H9 (cell line): Measurements from ENCODE around the gene ZNF281. TPM values are rescaled to one million over a fixed set of nuclear protein-coding genes. Genes with fewer than 3 reads are reported as not detected.

ENCODE experiments used
- DNase-seq: peaks from one replicate; pipeline ENCODE4 v3.0.0-alpha.2; 2017
- H2AFZ ChIP-seq: one replicate; pipeline ENCODE4 v1.6.1; 2013; ENCODE audit warnings: mild to moderate bottlenecking, low read length, control low read depth, moderate library complexity
- H2AK5ac ChIP-seq: 2 replicates; pipeline ENCODE4 v1.6.1; 2013; ENCODE audit warnings: low read length, control low read depth, mixed read lengths; ENCODE audit not compliant: insufficient read length
- H2BK120ac ChIP-seq: one replicate; pipeline ENCODE4 v1.6.1; 2013; ENCODE audit warnings: low read depth, mild to moderate bottlenecking, low read length, control low read depth, inconsistent platforms; ENCODE audit not compliant: poor library complexity, severe bottlenecking
- H2BK12ac ChIP-seq: 2 replicates; pipeline ENCODE4 v1.6.1; 2013; ENCODE audit warnings: low read length, control low read depth, mixed read lengths, low read depth; ENCODE audit not compliant: insufficient read length
- H2BK15ac ChIP-seq: 2 replicates; pipeline ENCODE4 v1.6.1; 2013; ENCODE audit warnings: low read depth, low read length, control low read depth
- H2BK20ac ChIP-seq: one replicate; pipeline ENCODE4 v1.6.1; 2013; ENCODE audit warnings: low read depth, mild to moderate bottlenecking, low read length, control low read depth, inconsistent platforms; ENCODE audit not compliant: poor library complexity, severe bottlenecking
- H2BK5ac ChIP-seq: 2 replicates; pipeline ENCODE4 v1.6.1; 2013; ENCODE audit warnings: low read length, control low read depth, mixed read lengths; ENCODE audit not compliant: insufficient read length
- H3K14ac ChIP-seq: 2 replicates; pipeline ENCODE4 v1.6.1; 2013; ENCODE audit warnings: low read length, control low read depth; ENCODE audit not compliant: insufficient read depth
- H3K18ac ChIP-seq: 2 replicates; pipeline ENCODE4 v1.6.1; 2013; ENCODE audit warnings: low read depth, mild to moderate bottlenecking, mixed read lengths, low read length, control low read depth; ENCODE audit not compliant: insufficient read length
- H3K23ac ChIP-seq: 2 replicates; pipeline ENCODE4 v1.6.1; 2013; ENCODE audit warnings: low read length, control low read depth, mixed read lengths, low read depth; ENCODE audit not compliant: insufficient read length
- H3K23me2 ChIP-seq: 2 replicates; pipeline ENCODE4 v1.6.1; 2013; ENCODE audit warnings: low read depth, mild to moderate bottlenecking, mixed read lengths, low read length, control low read depth; ENCODE audit not compliant: insufficient read length, poor library complexity, severe bottlenecking
- H3K27ac ChIP-seq: 2 replicates; pipeline ENCODE4 v1.5.1; 2013; ENCODE audit warnings: low read length, control low read depth, mixed read lengths, low read depth; ENCODE audit not compliant: insufficient read length
- H3K27me3 ChIP-seq: 2 replicates; pipeline ENCODE4 v1.6.1; 2013; ENCODE audit warnings: low read length, control low read depth, inconsistent platforms; ENCODE audit not compliant: insufficient read depth
- H3K4ac ChIP-seq: 2 replicates; pipeline ENCODE4 v1.6.1; 2013; ENCODE audit warnings: low read depth, mild to moderate bottlenecking, control low read depth, inconsistent platforms, low read length, moderate library complexity
- H3K4me1 ChIP-seq: 2 replicates; pipeline ENCODE4 v1.6.1; 2013; ENCODE audit warnings: low read length, control low read depth, inconsistent platforms; ENCODE audit not compliant: insufficient read depth
- H3K4me2 ChIP-seq: 2 replicates; pipeline ENCODE4 v1.6.1; 2013; ENCODE audit warnings: low read length, control low read depth, mixed read lengths; ENCODE audit not compliant: insufficient read length, insufficient read depth
- H3K56ac ChIP-seq: 2 replicates; pipeline ENCODE4 v1.6.1; 2013; ENCODE audit warnings: low read depth, mild to moderate bottlenecking, mixed read lengths, low read length, control low read depth; ENCODE audit not compliant: insufficient read length
- H3K79me1 ChIP-seq: 2 replicates; pipeline ENCODE4 v1.6.1; 2013; ENCODE audit warnings: low read depth, mild to moderate bottlenecking, moderate library complexity, low read length, control low read depth, inconsistent platforms; ENCODE audit not compliant: insufficient read depth, poor library complexity, severe bottlenecking
- H3K79me2 ChIP-seq: 2 replicates; pipeline ENCODE4 v1.6.1; 2013; ENCODE audit warnings: low read length, control low read depth, inconsistent platforms; ENCODE audit not compliant: insufficient read depth
- H3K9ac ChIP-seq: 2 replicates; pipeline ENCODE4 v1.6.1; 2013; ENCODE audit warnings: low read length, control low read depth, mixed read lengths; ENCODE audit not compliant: insufficient read length; ENCODE audit errors: extremely low read depth
- H3K9me3 ChIP-seq: one replicate; pipeline ENCODE4 v1.6.1; 2013; ENCODE audit warnings: low read depth, low read length, inconsistent platforms; ENCODE audit not compliant: control insufficient read depth
- H3T11ph ChIP-seq: one replicate; pipeline ENCODE4 v1.6.1; 2013; ENCODE audit warnings: mild to moderate bottlenecking, low read length, control low read depth, inconsistent platforms
- H4K20me1 ChIP-seq: one replicate; pipeline ENCODE4 v1.6.1; 2013; ENCODE audit not compliant: control insufficient read depth, insufficient read length, insufficient read depth
- H4K5ac ChIP-seq: 2 replicates; pipeline ENCODE4 v1.6.1; 2013; ENCODE audit warnings: low read depth, mild to moderate bottlenecking, mixed read lengths, low read length, control low read depth; ENCODE audit not compliant: insufficient read length
- H4K8ac ChIP-seq: replicated peaks from 2 replicates; pipeline ENCODE4 v1.6.1; 2013; ENCODE audit warnings: low read length, control low read depth, mixed read lengths, low read depth; ENCODE audit not compliant: insufficient read length
- H4K91ac ChIP-seq: 2 replicates; pipeline ENCODE4 v1.6.1; 2013; ENCODE audit warnings: low read depth, mild to moderate bottlenecking, moderate library complexity, mixed read lengths, low read length, control low read depth; ENCODE audit not compliant: insufficient read length
- H3K27ac Mint-ChIP-seq, 3 experiments: 2 replicates in 2 of 3; 3 replicates in 1 of 3; pipeline ENCODE4 v1.8.0; 2020 to 2021; ENCODE audit warnings: mixed read lengths in 3 of 3, mild to moderate bottlenecking in 1 of 3, moderate library complexity in 1 of 3
- H3K27me3 Mint-ChIP-seq: 2 replicates; pipeline ENCODE4 v1.8.0; 2021; ENCODE audit warnings: low read depth, mild to moderate bottlenecking, moderate library complexity, mixed read lengths
- H3K36me3 Mint-ChIP-seq, 3 experiments: 2 replicates in 2 of 3; 3 replicates in 1 of 3; pipeline ENCODE4 v1.8.0; 2020 to 2021; ENCODE audit warnings: low read depth in 3 of 3, mixed read lengths in 3 of 3; ENCODE audit not compliant: insufficient read depth in 1 of 3
- H3K4me1 Mint-ChIP-seq, 2 experiments: 2 replicates each; pipeline ENCODE4 v1.8.0; 2020; ENCODE audit warnings: mixed read lengths in 2 of 2
- H3K4me3 Mint-ChIP-seq, 2 experiments: 2 replicates in 1 of 2; 3 replicates in 1 of 2; pipeline ENCODE4 v1.8.0; 2020 to 2021; ENCODE audit warnings: mild to moderate bottlenecking in 2 of 2, mixed read lengths in 2 of 2, moderate library complexity in 1 of 2
- H3K9me3 Mint-ChIP-seq, 2 experiments: 2 replicates in 1 of 2; 3 replicates in 1 of 2; pipeline ENCODE4 v1.8.0; 2020; ENCODE audit warnings: mild to moderate bottlenecking in 2 of 2, mixed read lengths in 2 of 2, moderate library complexity in 1 of 2
- CTCF ChIP-seq: fragments of 200-600 bp; sonication (generic); conservative IDR thresholded peaks from 3 replicates; pipeline ENCODE4 v1.8.0; 2021; ENCODE audit warnings: antibody characterized with exemption, mild to moderate bottlenecking
- WGBS: extraction: QIAGEN DNeasy Blood & Tissue Kit; methylation state at CpG from one replicate; pipeline ENCODE4 v1.1.7; 2013; ENCODE audit warnings: missing lambda C conversion rate, low lambda C conversion rate, mixed read lengths; ENCODE audit not compliant: insufficient read length; ENCODE audit errors: extremely low coverage; 5-methylcytosine and 5-hydroxymethylcytosine counted together
- total RNA-seq: library from RNA; stranded (reverse); gene quantifications from 2 replicates; pipeline ENCODE4 v1.2.1, GENCODE V29; 2021

Gene ZNF281
- total RNA-seq, 1 experiment from 2014 or later: 75.2 TPM

GRCh38 chr1:200379432-200379757, 30.4 kb downstream of the ZNF281 start:
- H2BK12ac ChIP-seq: no peak overlapping the region
- no peak overlapping the region for H3K4me3 Mint-ChIP-seq

More at GRCh38 chr1:200379432-200379757, 30.4 kb downstream of the ZNF281 start:
- Mint-ChIP-seq H3K27me3 (no peaks in the 10 kb centered on the region), H3K4me1 (peaks cover 45 to 49% of the 10 kb centered on the region in 2 experiments), H3K27ac (no peak overlapping the region), H3K36me3 (no peaks in the 10 kb centered on the region; a peak in 1 of 7 replicates), H3K9me3 (no peaks in the 10 kb centered on the region)
- Histone ChIP-seq H3K4ac (no peak overlapping the region), H3K79me2 (no peaks in the 10 kb centered on the region), H3K27ac (no peak overlapping the region), H4K5ac (no peak overlapping the region), H3K4me2 (no peak overlapping the region), H3K27me3 (no peaks in the 10 kb centered on the region), H4K20me1 (no peaks in the 10 kb centered on the region), H3K23ac (no peak overlapping the region), H4K91ac (no peak overlapping the region), H2BK5ac (no peak overlapping the region), H3K18ac (no peak overlapping the region), H2AFZ (no peak overlapping the region), H2BK120ac (no peak overlapping the region), H4K8ac (no peak overlapping the region), H3K9me3 (no peaks in the 10 kb centered on the region), H3K23me2 (no peaks in the 10 kb centered on the region), H3K56ac (no peak overlapping the region), H3K9ac (no peak overlapping the region), H3K79me1 (no peaks in the 10 kb centered on the region), H2BK15ac (no peak overlapping the region), H3T11ph (no peak overlapping the region), H2AK5ac (no peak overlapping the region), H3K14ac (no peak overlapping the region), H3K4me1 (peaks cover 6% of the 10 kb centered on the region; the same call in 1 of the 2 replicates), H2BK20ac (no peak overlapping the region)
- WGBS: no CpG with 5 or more reads among the region's 1 CpG
- DNase-seq: no peak
- no peak for TF ChIP-seq CTCF
